K562 (cell line): Measurements from ENCODE around the gene TMEM151A. TPM values are rescaled to one million over a fixed set of nuclear protein-coding genes. Genes with fewer than 3 reads are reported as not detected.

Source experiments
- ATAC-seq: fragments of 200-7000 bp; cut with Tn5 transposase; 3 replicates; pipeline ENCODE4 v1.9.1; 2020; ENCODE audit warnings: moderate library complexity
- BruUV-seq: library from RNA; stranded (reverse); fragments of 400-500 nt; replicated peaks from 2 replicates; lab custom pipeline; 2021; lab: Mats Ljungman, UMichigan
- CTCF ChIA-PET: fragments of 300-600 bp; formaldehyde crosslinking; extraction: SDS; loops from one replicate; lab custom pipeline; 2021; ENCODE audit warnings: low intra/inter-chr PET ratio; lab: Yijun Ruan, JAX
- POLR2A ChIA-PET: fragments of 300-600, 350-650 bp; sonication (Branson Sonifier 250); formaldehyde crosslinking; extraction: SDS; loops from one replicate; lab custom pipeline; 2021; ENCODE audit warnings: antibody characterized with exemption, inconsistent platforms; lab: Yijun Ruan, JAX
- DNase-seq, 4 experiments: peaks; one replicate each; pipeline versions ENCODE4 v3.0.0 to v3.0.0-alpha.2; 2011 to 2018; ENCODE audit warnings: low spot score in 3 of 4, mixed read lengths in 3 of 4; ENCODE audit errors: extremely low read depth in 1 of 4
- FAIRE-seq: peaks from 2 replicates; lab custom pipeline; 2011; peaks lifted over from hg19 to GRCh38; lab: Jason Lieb, UNC
- H2AFZ ChIP-seq: 2 replicates; pipeline ENCODE4 v1.6.0; 2011; ENCODE audit warnings: low read depth, low read length, control low read depth, inconsistent platforms
- H3K27ac ChIP-seq: fragments of 200-600 bp; 3 replicates; pipeline ENCODE4 v1.8.0; 2011; ENCODE audit warnings: low read depth, mild to moderate bottlenecking, control low read depth, inconsistent platforms, low read length, moderate library complexity, mixed read lengths; ENCODE audit errors: extremely low read depth
- H3K27me3 ChIP-seq, 2 experiments: fragments of 300-600 bp in 1 of 2; 2 replicates in 1 of 2; 3 replicates in 1 of 2; pipeline versions ENCODE4 v1.6.0 to v1.8.0; 2011; ENCODE audit warnings: inconsistent platforms in 2 of 2, low read length in 2 of 2, mild to moderate bottlenecking in 1 of 2, mixed read lengths in 1 of 2, moderate library complexity in 1 of 2; ENCODE audit not compliant: control insufficient read depth in 2 of 2, insufficient read depth in 2 of 2
- H3K36me3 ChIP-seq: fragments of 300-600 bp; 3 replicates; pipeline ENCODE4 v1.8.0; 2011; ENCODE audit warnings: mild to moderate bottlenecking, low read length, inconsistent platforms; ENCODE audit not compliant: control insufficient read depth, insufficient read depth
- H3K4me1 ChIP-seq, 2 experiments: fragments of 200-600 bp in 1 of 2; replicated peaks in 1 of 2; 2 replicates in 1 of 2; 3 replicates in 1 of 2; pipeline versions ENCODE4 v1.5.1 to v1.8.0; 2011; ENCODE audit warnings: inconsistent platforms in 2 of 2, low read length in 2 of 2, mild to moderate bottlenecking in 1 of 2, mixed read lengths in 1 of 2, moderate library complexity in 1 of 2; ENCODE audit not compliant: control insufficient read depth in 2 of 2, insufficient read depth in 2 of 2
- H3K4me2 ChIP-seq: 2 replicates; pipeline ENCODE4 v1.6.1; 2011; ENCODE audit warnings: low read length, control low read depth, inconsistent platforms, mixed read lengths; ENCODE audit not compliant: insufficient read depth
- H3K4me3 ChIP-seq: fragments of 200-600 bp; sonication (generic), shearing (Covaris generic); 2 replicates; pipeline ENCODE4 v1.5.1; 2016; ENCODE audit warnings: control low read depth, inconsistent platforms
- H3K79me2 ChIP-seq: fragments of 200-600 bp; 3 replicates; pipeline ENCODE4 v1.8.0; 2011; ENCODE audit warnings: low read length, inconsistent platforms; ENCODE audit not compliant: control insufficient read depth, insufficient read depth
- H3K9ac ChIP-seq, 2 experiments: 2 replicates each; pipeline versions ENCODE4 v1.6.0 to v1.6.1; 2011; ENCODE audit warnings: low read depth in 2 of 2, low read length in 2 of 2, control low read depth in 1 of 2, inconsistent platforms in 1 of 2, mild to moderate bottlenecking in 1 of 2, mixed read lengths in 1 of 2; ENCODE audit not compliant: insufficient read depth in 1 of 2
- H3K9me1 ChIP-seq: one replicate; pipeline ENCODE4 v1.6.0; 2011; ENCODE audit warnings: inconsistent platforms, mild to moderate bottlenecking, low read length, moderate library complexity; ENCODE audit not compliant: control insufficient read depth, insufficient read depth
- H3K9me3 ChIP-seq: replicated peaks from 2 replicates; pipeline ENCODE4 v1.5.1; 2011; ENCODE audit warnings: low read depth, low read length, inconsistent platforms; ENCODE audit not compliant: control insufficient read depth, insufficient read depth
- H4K20me1 ChIP-seq: replicated peaks from 2 replicates; pipeline ENCODE4 v1.6.1; 2011; ENCODE audit warnings: low read length, inconsistent platforms, mixed read lengths; ENCODE audit not compliant: control insufficient read depth, insufficient read depth
- ATF2 ChIP-seq: sonication (generic); formaldehyde crosslinking; IDR thresholded peaks from 2 replicates; pipeline ENCODE4 v1.8.1; 2022; ENCODE audit warnings: missing genetic modification reagents
- CHAMP1 ChIP-seq: fragments of 450-650 bp; IDR thresholded peaks from 2 replicates; pipeline ENCODE4 v1.6.1; 2016; ENCODE audit warnings: mild to moderate bottlenecking
- HDAC8 ChIP-seq: fragments of 450-650 bp; IDR thresholded peaks from 2 replicates; pipeline ENCODE4 v1.6.1; 2016; ENCODE audit warnings: mild to moderate bottlenecking, missing genetic modification characterization, moderate library complexity, missing compliant biosample characterization
- ILK ChIP-seq: fragments of 450-650 bp; IDR thresholded peaks from 2 replicates; pipeline ENCODE4 v1.6.1; 2016; ENCODE audit warnings: missing genetic modification characterization, low read depth, mild to moderate bottlenecking, missing compliant biosample characterization, moderate library complexity, borderline replicate concordance
- JUN ChIP-seq, 2 experiments: sonication (generic) in 1 of 2; formaldehyde crosslinking in 1 of 2; IDR thresholded peaks; 2 replicates each; pipeline versions ENCODE4 v1.6.1 to v1.8.0; 2012 to 2022; ENCODE audit warnings: borderline replicate concordance in 2 of 2, mild to moderate bottlenecking in 2 of 2, improper control_type of control experiment in 1 of 2, low read depth in 1 of 2, low read length in 1 of 2, missing genetic modification reagents in 1 of 2
- KDM4B ChIP-seq, 2 experiments: fragments of 450-650 bp in 1 of 2; sonication (generic) in 1 of 2; IDR thresholded peaks; 2 replicates each; pipeline ENCODE4 v1.6.1; 2016 to 2017; ENCODE audit warnings: borderline replicate concordance in 2 of 2, antibody characterized with exemption in 1 of 2, low read depth in 1 of 2, mild to moderate bottlenecking in 1 of 2
- MTA2 ChIP-seq: fragments of 450-650 bp; IDR thresholded peaks from 2 replicates; pipeline ENCODE4 v1.6.1; 2016; ENCODE audit warnings: low read depth
- NBN ChIP-seq: fragments of 450-650 bp; IDR thresholded peaks from 2 replicates; pipeline ENCODE4 v1.6.1; 2016; ENCODE audit warnings: low read depth, mild to moderate bottlenecking
- PHB ChIP-seq: fragments of 250-450 bp; sonication (Bioruptor Pico); IDR thresholded peaks from 2 replicates; pipeline ENCODE4 v1.5.0; 2021
- PHF21A ChIP-seq: fragments of 450-650 bp; IDR thresholded peaks from 2 replicates; pipeline ENCODE4 v1.6.1; 2017; ENCODE audit warnings: low read depth, borderline replicate concordance
- RBM25 ChIP-seq: fragments of 200-400 bp; formaldehyde crosslinking; IDR thresholded peaks from 2 replicates; pipeline ENCODE4 v1.6.1; 2018; ENCODE audit warnings: low read length, low read depth, moderate library complexity; ENCODE audit not compliant: severe bottlenecking
- SREBF1 ChIP-seq: fragments of 150-350 bp; IDR thresholded peaks from 2 replicates; pipeline ENCODE4 v1.6.1; 2014; ENCODE audit warnings: antibody characterized with exemption, low read depth, low read length, borderline replicate concordance
- TAF7 ChIP-seq: fragments of 450-650 bp; IDR thresholded peaks from 2 replicates; pipeline ENCODE4 v1.6.1; 2016; ENCODE audit warnings: missing genetic modification characterization, missing compliant biosample characterization
- ZNF133 ChIP-seq: fragments of 250-450 bp; sonication (Bioruptor Pico); IDR thresholded peaks from 2 replicates; pipeline ENCODE4 v1.4.0; 2020; ENCODE audit warnings: mild to moderate bottlenecking
- ZNF584 ChIP-seq: fragments of 200-800 bp; sonication (Bioruptor generic); IDR thresholded peaks from 2 replicates; pipeline ENCODE4 v1.6.1; 2016; ENCODE audit warnings: low read depth, mild to moderate bottlenecking, missing genetic modification characterization, missing compliant biosample characterization
- ZNF589 ChIP-seq: fragments of 200-800 bp; sonication (Bioruptor generic); IDR thresholded peaks from 2 replicates; pipeline ENCODE4 v1.6.1; 2016; ENCODE audit warnings: low read depth, missing genetic modification characterization, missing compliant biosample characterization
- ZNF695 ChIP-seq: fragments of 450-650 bp; formaldehyde crosslinking; IDR thresholded peaks from 2 replicates; pipeline ENCODE4 v1.4.0; 2020; ENCODE audit warnings: mild to moderate bottlenecking, moderate library complexity
- WGBS: fragments of 100-300 bp; shearing (Covaris generic); methylation state at CpG from one replicate; pipeline ENCODE4 v1.1.6; 2016; ENCODE audit warnings: low coverage, mixed read lengths; ENCODE audit not compliant: insufficient coverage; ENCODE audit errors: missing lambda C conversion rate; 5-methylcytosine and 5-hydroxymethylcytosine counted together
- in situ Hi-C: fragments of 300-500 bp; cut with MboI; formaldehyde crosslinking; loops from 4 replicates; pipeline ENCODE4 v1.15.0; 2018; ENCODE audit warnings: inconsistent platforms, mixed read lengths
- intact Hi-C: fragments of 100-400 bp; cut with micrococcal nuclease; formaldehyde crosslinking; loops from 2 replicates; pipeline ENCODE4 v1.14.2; 2022
- polyA plus RNA-seq, 8 experiments: library from polyadenylated mRNA; depleted of rRNA in 4 of 8; stranded (reverse) in 5 of 8; unstranded in 3 of 8; fragments of >200 nt; fragmentation: Nextera tagmentation in 2 of 8; fragmentation: Illumina TruSeq in 1 of 8; extraction: Ambion mirVana in 2 of 8; extraction: Trizol in 1 of 8; gene quantifications; 2 replicates each; pipeline versions ENCODE4 v1.2.1 to v1.2.3, GENCODE V29; 2011 to 2014; ENCODE audit warnings: inconsistent platforms in 1 of 8, missing spikeins in 1 of 8
- total RNA-seq, 7 experiments: library from RNA; depleted of rRNA in 6 of 7; stranded (reverse); fragments of >200 nt in 6 of 7; fragmentation: Illumina TruSeq in 2 of 7; extraction: Trizol in 2 of 7; gene quantifications; 2 replicates each; pipeline versions ENCODE4 v1.2.1 to v1.2.3, GENCODE V29; 2011 to 2021; ENCODE audit warnings: low replicate concordance in 1 of 7

Gene TMEM151A
- total and polyA plus RNA-seq, 9 of the 15 experiments (the other 6 are each of a cell fraction or from before 2014, with no cell fraction given), result not detected

GRCh38 chr11:66271816-66272215, 19.9 kb upstream of the TMEM151A start:
- no peak for DNase-seq
- Histone ChIP-seq H3K36me3 (peaks cover 64% of the 10 kb centered on the region), H3K4me1 (peaks cover 5 to 28% of the 10 kb centered on the region in 2 experiments; a peak in 4 of 5 replicates), H4K20me1 (peaks cover 10% of the 10 kb centered on the region; the same call in 1 of the 2 replicates), H3K27ac (no peak overlapping the region), H2AFZ (no peak overlapping the region), H3K9me3 (no peaks in the 10 kb centered on the region), H3K9ac (0 out of 4 replicates have a peak overlapping the region, but pooled peaks of 1 of the 2 experiments have one; percentile 36), H3K4me3 (no peak overlapping the region), H3K9me1 (no peaks in the 10 kb centered on the region), H3K79me2 (peaks cover 29% of the 10 kb centered on the region), H3K27me3 (no peaks in the 10 kb centered on the region), H3K4me2 (no peak overlapping the region)
- no peak for FAIRE-seq
- TF ChIP-seq PHF21A, result no peak
- TF ChIP-seq ATF2 (CRISPR knock-in tag), result no peak
- TF ChIP-seq KDM4B (IDR thresholded peaks at IDR 0.05; ENCODE audit: borderline replicate concordance in 2 of 2, low read depth in 1 of 2), result no peak
- no peak for TF ChIP-seq ZNF695 (CRISPR knock-in tag)
- TF ChIP-seq JUN (IDR thresholded peaks at IDR 0.05; ENCODE audit: borderline replicate concordance, low read depth, low read length), result no peak
- no peak for TF ChIP-seq JUN (CRISPR knock-in tag; IDR thresholded peaks at IDR 0.05; ENCODE audit: borderline replicate concordance)
- no peak for TF ChIP-seq HDAC8 (tag)
- TF ChIP-seq ZNF589, result no peak
- no peak for TF ChIP-seq PHB (CRISPR knock-in tag)
- TF ChIP-seq ZNF133, result no peak
- no peak for TF ChIP-seq MTA2
- no peak for TF ChIP-seq NBN
- TF ChIP-seq ZNF584 (CRISPR knock-in tag), result no peak
- TF ChIP-seq CHAMP1, result no peak
- TF ChIP-seq SREBF1, result no peak
- no peak for TF ChIP-seq RBM25
- TF ChIP-seq TAF7 (tag), result no peak
- no peak for TF ChIP-seq ILK (tag)
- in situ Hi-C loops (no loop called here), intact Hi-C loops (no loop called here)
- no peak for ATAC-seq
- WGBS, result 99% methylated on average over 7 of the region's 7 CpGs
- TSS peak; percentile 7 for BruUV-seq
- POLR2A ChIA-PET, result interaction anchor here (2.2 kb wide), 1 partner anchor 10 kb away, joined by 21 read pairs; no protein-coding TSS in a partner anchor
- CTCF ChIA-PET, result no interaction called here
